Measurements from ENCODE around the gene ENDOV.

GRCh38 chr17:80374732-80375585 is 40.0 kb upstream of the ENDOV start:
- TF ChIP-seq POLR2A (IDR thresholded peaks at IDR 0.05; ENCODE audit: low read length): no peak
- no peak for TF ChIP-seq GATA1 (IDR thresholded peaks at IDR 0.05; ENCODE audit: low read depth, low read length)

All from erythroblast (primary cell).